IMR-90 (cell line): ENCODE measurements around the gene CD72. TPM values are rescaled to one million over a fixed set of nuclear protein-coding genes. Genes with fewer than 3 reads are reported as not detected.

ENCODE experiments used
- ATAC-seq: fragments of 200-7000 bp; cut with Tn5 transposase; 2 replicates; pipeline ENCODE4 v1.9.1; 2020; ENCODE audit warnings: low read depth, mild to moderate bottlenecking, moderate library complexity
- BruUV-seq: library from RNA; stranded (reverse); fragments of 400-500 nt; replicated peaks from 2 replicates; lab custom pipeline; 2021; lab: Mats Ljungman, UMichigan
- CTCF ChIA-PET: fragments of 300-600 bp; formaldehyde crosslinking; extraction: SDS; loops from one replicate; lab custom pipeline; 2021; ENCODE audit warnings: antibody characterized with exemption; lab: Yijun Ruan, JAX
- POLR2A ChIA-PET: fragments of 300-600 bp; sonication (Branson Sonifier 250); formaldehyde crosslinking; loops from one replicate; lab custom pipeline; 2022; ENCODE audit warnings: antibody characterized with exemption; ENCODE audit not compliant: unreplicated experiment; lab: Charles Lee
- DNase-seq: peaks from one replicate; pipeline ENCODE4 v3.0.0; 2013
- H2AFZ ChIP-seq: replicated peaks from 2 replicates; pipeline ENCODE3; 2013; ENCODE audit warnings: low read length, mild to moderate bottlenecking; ENCODE audit not compliant: poor library complexity
- H2AK5ac ChIP-seq: 2 replicates; pipeline ENCODE4 v1.6.1; 2013; ENCODE audit warnings: low read depth, low read length, inconsistent platforms
- H2AK9ac ChIP-seq: replicated peaks from 2 replicates; pipeline ENCODE3; 2013; ENCODE audit warnings: mild to moderate bottlenecking, low read depth, low read length, moderate library complexity; ENCODE audit not compliant: poor library complexity
- H2BK120ac ChIP-seq: 2 replicates; pipeline ENCODE4 v1.6.1; 2013; ENCODE audit warnings: low read depth, low read length, inconsistent platforms
- H2BK15ac ChIP-seq: 3 replicates; pipeline ENCODE4 v1.6.1; 2013; ENCODE audit warnings: low read depth, low read length, inconsistent platforms
- H2BK20ac ChIP-seq: 2 replicates; pipeline ENCODE4 v1.6.1; 2013; ENCODE audit warnings: low read depth, mild to moderate bottlenecking, inconsistent platforms, low read length, moderate library complexity
- H2BK5ac ChIP-seq: 2 replicates; pipeline ENCODE4 v1.6.1; 2013; ENCODE audit warnings: mild to moderate bottlenecking, low read depth, low read length, inconsistent platforms; ENCODE audit not compliant: poor library complexity, severe bottlenecking
- H3K14ac ChIP-seq: replicated peaks from 2 replicates; pipeline ENCODE4 v1.6.1; 2013; ENCODE audit warnings: low read depth, low read length, inconsistent platforms
- H3K18ac ChIP-seq: 2 replicates; pipeline ENCODE4 v1.6.1; 2013; ENCODE audit warnings: low read depth, low read length, control low read depth
- H3K23ac ChIP-seq: 2 replicates; pipeline ENCODE4 v1.6.1; 2013; ENCODE audit warnings: low read depth, low read length, inconsistent platforms
- H3K27ac ChIP-seq: 2 replicates; pipeline ENCODE4 v1.5.1; 2013; ENCODE audit warnings: mild to moderate bottlenecking, control low read depth, low read length; ENCODE audit not compliant: insufficient read depth
- H3K27me3 ChIP-seq: 2 replicates; pipeline ENCODE4 v1.6.1; 2013; ENCODE audit warnings: low read length; ENCODE audit not compliant: control insufficient read depth, insufficient read depth
- H3K36me3 ChIP-seq: 2 replicates; pipeline ENCODE4 v1.6.1; 2013; ENCODE audit warnings: low read length, mixed read lengths; ENCODE audit not compliant: control insufficient read depth, insufficient read depth
- H3K4ac ChIP-seq: 2 replicates; pipeline ENCODE4 v1.6.1; 2013; ENCODE audit warnings: low read depth, low read length, inconsistent platforms
- H3K4me1 ChIP-seq: 2 replicates; pipeline ENCODE4 v1.6.1; 2013; ENCODE audit warnings: low read length, mixed read lengths; ENCODE audit not compliant: control insufficient read depth, insufficient read depth
- H3K4me2 ChIP-seq: 2 replicates; pipeline ENCODE4 v1.6.1; 2013; ENCODE audit warnings: low read depth, mild to moderate bottlenecking, control low read depth, low read length, moderate library complexity
- H3K4me3 ChIP-seq: 2 replicates; pipeline ENCODE4 v1.5.1; 2013; ENCODE audit warnings: low read depth, mild to moderate bottlenecking, control low read depth, low read length, moderate library complexity; ENCODE audit not compliant: insufficient read depth
- H3K56ac ChIP-seq: 2 replicates; pipeline ENCODE4 v1.6.1; 2013; ENCODE audit warnings: low read length, inconsistent platforms; ENCODE audit not compliant: insufficient read depth; ENCODE audit errors: extremely low read depth
- H3K79me1 ChIP-seq, 2 experiments: 2 replicates each; pipeline ENCODE4 v1.6.1; 2013; ENCODE audit warnings: low read length in 2 of 2, inconsistent platforms in 1 of 2, low read depth in 1 of 2
- H3K9ac ChIP-seq: 2 replicates; pipeline ENCODE4 v1.6.1; 2013; ENCODE audit warnings: low read depth, low read length, control low read depth
- H3K9me1 ChIP-seq: 2 replicates; pipeline ENCODE4 v1.6.1; 2013; ENCODE audit warnings: low read length, inconsistent platforms; ENCODE audit not compliant: insufficient read depth
- H3K9me3 ChIP-seq: 2 replicates; pipeline ENCODE4 v1.6.1; 2013; ENCODE audit warnings: low read length; ENCODE audit not compliant: control insufficient read depth, insufficient read depth
- H4K20me1 ChIP-seq: 2 replicates; pipeline ENCODE4 v1.6.1; 2013; ENCODE audit warnings: low read length, inconsistent platforms; ENCODE audit not compliant: insufficient read depth
- H4K5ac ChIP-seq: 2 replicates; pipeline ENCODE4 v1.6.1; 2013; ENCODE audit warnings: mild to moderate bottlenecking, low read depth, low read length, control low read depth
- H4K8ac ChIP-seq, 2 experiments: 2 replicates each; pipeline ENCODE4 v1.6.1; 2013; ENCODE audit warnings: low read depth in 2 of 2, low read length in 2 of 2, control low read depth in 1 of 2, inconsistent platforms in 1 of 2
- H4K91ac ChIP-seq: 2 replicates; pipeline ENCODE4 v1.6.1; 2013; ENCODE audit warnings: low read depth, low read length, inconsistent platforms; ENCODE audit not compliant: insufficient read depth
- BHLHE40 ChIP-seq: fragments of 150-350 bp; IDR thresholded peaks from 2 replicates; pipeline ENCODE4 v1.6.1; 2016; ENCODE audit warnings: mild to moderate bottlenecking, low read depth, low read length
- CHD1 ChIP-seq: IDR thresholded peaks from 2 replicates; pipeline ENCODE4 v1.6.1; 2012; ENCODE audit warnings: low read depth, low read length, improper control_type of control experiment
- CTCF ChIP-seq: conservative IDR thresholded peaks from 2 replicates; pipeline ENCODE4 v1.5.1; 2012; ENCODE audit warnings: mild to moderate bottlenecking, low read depth, low read length, improper control_type of control experiment
- FOS ChIP-seq: fragments of 150-350 bp; IDR thresholded peaks from 2 replicates; pipeline ENCODE4 v1.6.1; 2016; ENCODE audit warnings: low read depth, low read length
- MAFK ChIP-seq: IDR thresholded peaks from 2 replicates; pipeline ENCODE4 v1.6.1; 2012; ENCODE audit warnings: low read depth, low read length, improper control_type of control experiment
- MXI1 ChIP-seq: IDR thresholded peaks from 2 replicates; pipeline ENCODE4 v1.6.1; 2012; ENCODE audit warnings: low read depth, mild to moderate bottlenecking, low read length, moderate library complexity, borderline replicate concordance
- POLR2A ChIP-seq: IDR thresholded peaks from 2 replicates; pipeline ENCODE4 v1.6.1; 2012; ENCODE audit warnings: mild to moderate bottlenecking, low read depth, low read length
- RAD21 ChIP-seq: IDR thresholded peaks from 2 replicates; pipeline ENCODE4 v1.6.1; 2012; ENCODE audit warnings: low read length, improper control_type of control experiment
- RCOR1 ChIP-seq: IDR thresholded peaks from 2 replicates; pipeline ENCODE4 v1.6.1; 2012; ENCODE audit warnings: mild to moderate bottlenecking, low read length, improper control_type of control experiment; ENCODE audit not compliant: insufficient replicate concordance
- WGBS, 2 experiments: methylation state at CpG; one replicate each; pipeline versions ENCODE4 v1.1.5 to v1.1.7; 2013; ENCODE audit warnings: missing lambda C conversion rate in 2 of 2; ENCODE audit not compliant: insufficient read length in 1 of 2; ENCODE audit errors: extremely low coverage in 2 of 2; 5-methylcytosine and 5-hydroxymethylcytosine counted together
- dilution Hi-C: fragments of 300-500 bp; cut with HindIII; formaldehyde crosslinking; loops from one replicate; pipeline ENCODE4 v1.14.3; 2018; ENCODE audit warnings: low sequenced_read_pairs; ENCODE audit not compliant: unreplicated experiment
- in situ Hi-C: fragments of 300-500 bp; cut with MboI; formaldehyde crosslinking; loops from 3 replicates; pipeline ENCODE4 v1.14.3; 2019; ENCODE audit warnings: low sequenced_read_pairs, inconsistent platforms, mixed read lengths
- intact Hi-C: fragments of 100-400 bp; cut with micrococcal nuclease; formaldehyde crosslinking; loops from 2 replicates; pipeline ENCODE4 v1.10.0; 2022
- polyA plus RNA-seq, 3 experiments: library from polyadenylated mRNA; depleted of rRNA; stranded (reverse); fragments of >200 nt; gene quantifications; 2 replicates each; pipeline ENCODE4 v1.2.3, GENCODE V29; 2012; ENCODE audit warnings: low replicate concordance in 1 of 3
- total RNA-seq: library from RNA; depleted of rRNA; stranded (reverse); fragments of >200 nt; gene quantifications from 2 replicates; pipeline ENCODE4 v1.2.3, GENCODE V29; 2012
- TF ChIP-seq, protein P1 (sequence below): fragments of 150-350 bp; IDR thresholded peaks from 2 replicates; pipeline ENCODE4 v1.6.1; 2017; ENCODE audit warnings: mild to moderate bottlenecking, antibody characterized with exemption, low read length, low read depth

CD72 gene
- total and polyA plus RNA-seq, 2 of the 4 experiments (the other 2 are of a cell fraction), result 0.36 to 0.58 TPM

DNA sequence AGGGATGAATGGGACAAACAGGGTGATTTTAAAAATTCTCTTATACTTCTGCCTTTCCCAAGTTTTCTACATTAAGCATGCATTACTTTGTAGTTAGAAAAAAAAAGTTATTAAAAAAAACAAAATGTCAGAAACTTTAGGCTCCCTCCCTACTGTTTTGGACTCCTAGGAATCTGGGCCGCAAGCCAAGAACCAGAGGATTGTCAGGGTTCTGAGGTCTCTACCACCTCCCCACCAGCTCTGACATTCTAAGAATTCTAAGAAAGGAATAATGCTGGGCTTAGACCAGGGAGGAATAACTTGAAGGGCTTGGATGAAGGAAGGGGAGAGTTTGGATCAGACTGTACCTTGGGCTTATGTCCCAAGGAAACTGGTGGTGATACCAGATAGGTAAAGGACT, 47.8 kb upstream of the CD72 start:
- Histone ChIP-seq H3K4me1 (peaks cover 22% of the 10 kb centered on the region), H2AK9ac (peak overlapping the region; percentile 38), H4K5ac (no peak overlapping the region), H3K9ac (no peak overlapping the region), H3K9me1 (peaks cover 29% of the 10 kb centered on the region), H4K20me1 (no peaks in the 10 kb centered on the region), H3K79me1 (peaks cover 23 to 41% of the 10 kb centered on the region in 2 experiments; a peak in 3 of 4 replicates), H3K4me3 (no peak overlapping the region), H3K27me3 (no peaks in the 10 kb centered on the region), H2AFZ (no peak overlapping the region), H2BK15ac (peak overlapping the region; percentile 46; the same call in 2 of the 3 replicates), H2BK120ac (0 out of 2 replicates have a peak overlapping the region, but pooled peaks have one; percentile 0), H3K18ac (no peak overlapping the region; the same call in 1 of the 2 replicates), H2AK5ac (peak overlapping the region; percentile 12), H4K8ac (peak overlapping the region in 1 of 2 experiments; percentile 63; a peak in 1 of 4 replicates), H2BK20ac (peak overlapping the region; percentile 35), H3K4ac (peak overlapping the region; percentile 12), H4K91ac (peak overlapping the region; percentile 36; the same call in 1 of the 2 replicates), H3K56ac (no peak overlapping the region), H3K23ac (peak overlapping the region; percentile 1; the same call in 1 of the 2 replicates), H3K27ac (no peak overlapping the region), H3K9me3 (no peaks in the 10 kb centered on the region), H3K4me2 (no peak overlapping the region; the same call in 1 of the 2 replicates), H3K14ac (0 out of 2 replicates have a peak overlapping the region, but pooled peaks have one; percentile 0), H3K36me3 (no peaks in the 10 kb centered on the region), H2BK5ac (no peak overlapping the region)
- POLR2A ChIA-PET, result no interaction called here
- no TSS peak for BruUV-seq
- dilution Hi-C loops, result no loop called here
- WGBS, 2 experiments, result no CpG with 5 or more reads among the region's 1 CpG
- CTCF ChIA-PET, result interaction anchor here (0.6 to 1.5 kb wide), 2 partner anchors 12 to 49 kb away, joined by 3 to 5 read pairs; no protein-coding TSS in a partner anchor
- DNase-seq (no peak), ATAC-seq (no peak)
- in situ Hi-C loops, result no loop called here
- intact Hi-C loops, result no loop called here
- no peak for TF ChIP-seq POLR2A
- no peak for TF ChIP-seq RAD21
- TF ChIP-seq, protein P1, sequence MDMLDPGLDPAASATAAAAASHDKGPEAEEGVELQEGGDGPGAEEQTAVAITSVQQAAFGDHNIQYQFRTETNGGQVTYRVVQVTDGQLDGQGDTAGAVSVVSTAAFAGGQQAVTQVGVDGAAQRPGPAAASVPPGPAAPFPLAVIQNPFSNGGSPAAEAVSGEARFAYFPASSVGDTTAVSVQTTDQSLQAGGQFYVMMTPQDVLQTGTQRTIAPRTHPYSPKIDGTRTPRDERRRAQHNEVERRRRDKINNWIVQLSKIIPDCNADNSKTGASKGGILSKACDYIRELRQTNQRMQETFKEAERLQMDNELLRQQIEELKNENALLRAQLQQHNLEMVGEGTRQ, result no peak
- no peak for TF ChIP-seq MAFK
- no peak for TF ChIP-seq CHD1
- TF ChIP-seq RCOR1, result no peak
- no peak for TF ChIP-seq BHLHE40
- no peak for TF ChIP-seq MXI1
- TF ChIP-seq CTCF, result no peak
- TF ChIP-seq FOS, result no peak
